Endodermal cell (in vitro differentiated cells): ENCODE data around the gene HOXB1. TPM values are rescaled to one million over a fixed set of nuclear protein-coding genes. Genes with fewer than 3 reads are reported as not detected.

Experiments
- DNase-seq: peaks from one replicate; pipeline ENCODE4 v3.0.0-alpha.2; 2017
- H3K27ac ChIP-seq: 2 replicates; pipeline ENCODE4 v1.5.1; 2013; ENCODE audit warnings: mild to moderate bottlenecking, low read depth, low read length, moderate library complexity
- H3K27me3 ChIP-seq: 2 replicates; pipeline ENCODE4 v1.6.1; 2013; ENCODE audit warnings: mild to moderate bottlenecking, low read length, moderate library complexity; ENCODE audit not compliant: insufficient read depth, control insufficient read depth, poor library complexity, severe bottlenecking
- H3K36me3 ChIP-seq: 2 replicates; pipeline ENCODE4 v1.7.0; 2013; ENCODE audit warnings: mild to moderate bottlenecking, low read length, moderate library complexity; ENCODE audit not compliant: control insufficient read depth, insufficient read depth
- H3K4me1 ChIP-seq: one replicate; pipeline ENCODE4 v1.7.0; 2013; ENCODE audit warnings: low read length; ENCODE audit not compliant: control insufficient read depth, insufficient read depth
- H3K4me3 ChIP-seq: 2 replicates; pipeline ENCODE4 v1.5.1; 2013; ENCODE audit warnings: mild to moderate bottlenecking, low read length, moderate library complexity
- H3K9ac ChIP-seq: 2 replicates; pipeline ENCODE4 v1.6.1; 2013; ENCODE audit warnings: mild to moderate bottlenecking, low read length, moderate library complexity; ENCODE audit not compliant: poor library complexity, severe bottlenecking; ENCODE audit errors: extremely low read depth
- H3K9me3 ChIP-seq: 2 replicates; pipeline ENCODE4 v1.6.1; 2013; ENCODE audit warnings: mild to moderate bottlenecking, low read length, moderate library complexity; ENCODE audit not compliant: control insufficient read depth
- H3K27ac Mint-ChIP-seq: 2 replicates; pipeline ENCODE4 v1.8.0; 2020; ENCODE audit warnings: mixed read lengths
- H3K27me3 Mint-ChIP-seq: 2 replicates; pipeline ENCODE4 v1.8.0; 2021; ENCODE audit warnings: mild to moderate bottlenecking, mixed read lengths; ENCODE audit not compliant: insufficient read depth
- H3K36me3 Mint-ChIP-seq: 2 replicates; pipeline ENCODE4 v1.8.0; 2020; ENCODE audit warnings: low read depth, mixed read lengths
- H3K4me1 Mint-ChIP-seq: 2 replicates; pipeline ENCODE4 v1.8.0; 2020; ENCODE audit warnings: mixed read lengths
- H3K4me3 Mint-ChIP-seq: 2 replicates; pipeline ENCODE4 v1.8.0; 2020; ENCODE audit warnings: mild to moderate bottlenecking, moderate library complexity, mixed read lengths
- H3K9me3 Mint-ChIP-seq: 2 replicates; pipeline ENCODE4 v1.8.0; 2020; ENCODE audit warnings: mild to moderate bottlenecking, mixed read lengths
- WGBS, 2 experiments: methylation state at CpG; one replicate each; pipeline versions ENCODE4 v1.1.5 to v1.1.7; 2013; ENCODE audit warnings: missing lambda C conversion rate in 2 of 2, mixed read lengths in 1 of 2; ENCODE audit not compliant: insufficient coverage in 1 of 2, insufficient read length in 1 of 2; 5-methylcytosine and 5-hydroxymethylcytosine counted together
- total RNA-seq, 2 donors: library from RNA; stranded (reverse); fragmentation: NEBNext Ultra II Directional in 1 of 2; extraction: Animal tissue kit (Norgen Biotek cat#: 25700) in 1 of 2; gene quantifications; 2 replicates in 1 of 2; 3 replicates in 1 of 2; pipeline ENCODE4 v1.2.1, GENCODE V29; 2021
- TF ChIP-seq, protein P1 (sequence below): fragments of 200-600 bp; sonication (generic); conservative IDR thresholded peaks from 2 replicates; pipeline ENCODE4 v1.5.0; 2021; ENCODE audit warnings: antibody characterized with exemption, mild to moderate bottlenecking

Gene HOXB1
- total RNA-seq, 2 donors from 2014 or later: not detected

DNA sequence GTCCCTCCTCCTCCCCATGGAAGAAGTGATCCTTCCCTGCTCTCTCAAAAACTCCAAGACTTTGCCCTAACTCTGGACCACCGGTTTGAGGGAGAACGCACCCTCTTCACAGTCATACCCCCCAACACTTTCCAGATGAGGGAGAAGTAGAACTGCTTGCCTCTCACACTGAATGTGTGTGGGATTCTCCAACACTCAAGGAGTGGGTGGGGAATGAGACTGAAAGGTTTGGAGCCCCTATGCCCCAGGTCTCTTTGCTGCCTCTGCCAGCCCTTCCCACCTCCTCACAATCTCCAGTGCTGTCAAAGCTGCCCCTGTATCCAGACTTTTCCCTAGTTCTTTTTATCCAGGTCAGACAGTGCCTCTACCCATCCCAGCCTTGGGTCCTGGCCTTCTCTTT, 35.9 kb upstream of the HOXB1 start:
- Mint-ChIP-seq H3K27me3 (peaks cover 23% of the 10 kb centered on the region), H3K9me3 (no peaks in the 10 kb centered on the region), H3K4me1 (peaks cover 16% of the 10 kb centered on the region), H3K4me3 (no peak overlapping the region), H3K27ac (no peak overlapping the region), H3K36me3 (no peaks in the 10 kb centered on the region)
- Histone ChIP-seq H3K9ac (no peak overlapping the region), H3K4me1 (peaks cover 13% of the 10 kb centered on the region), H3K4me3 (no peak overlapping the region), H3K27ac (no peak overlapping the region), H3K36me3 (no peaks in the 10 kb centered on the region), H3K27me3 (peaks cover 99% of the 10 kb centered on the region), H3K9me3 (peaks cover 13% of the 10 kb centered on the region)
- WGBS, 2 experiments: 0% methylated on average over 1 of the region's 2 CpGs; no CpG with 5 or more reads in 1 of the 2 experiments
- TF ChIP-seq, protein P1, sequence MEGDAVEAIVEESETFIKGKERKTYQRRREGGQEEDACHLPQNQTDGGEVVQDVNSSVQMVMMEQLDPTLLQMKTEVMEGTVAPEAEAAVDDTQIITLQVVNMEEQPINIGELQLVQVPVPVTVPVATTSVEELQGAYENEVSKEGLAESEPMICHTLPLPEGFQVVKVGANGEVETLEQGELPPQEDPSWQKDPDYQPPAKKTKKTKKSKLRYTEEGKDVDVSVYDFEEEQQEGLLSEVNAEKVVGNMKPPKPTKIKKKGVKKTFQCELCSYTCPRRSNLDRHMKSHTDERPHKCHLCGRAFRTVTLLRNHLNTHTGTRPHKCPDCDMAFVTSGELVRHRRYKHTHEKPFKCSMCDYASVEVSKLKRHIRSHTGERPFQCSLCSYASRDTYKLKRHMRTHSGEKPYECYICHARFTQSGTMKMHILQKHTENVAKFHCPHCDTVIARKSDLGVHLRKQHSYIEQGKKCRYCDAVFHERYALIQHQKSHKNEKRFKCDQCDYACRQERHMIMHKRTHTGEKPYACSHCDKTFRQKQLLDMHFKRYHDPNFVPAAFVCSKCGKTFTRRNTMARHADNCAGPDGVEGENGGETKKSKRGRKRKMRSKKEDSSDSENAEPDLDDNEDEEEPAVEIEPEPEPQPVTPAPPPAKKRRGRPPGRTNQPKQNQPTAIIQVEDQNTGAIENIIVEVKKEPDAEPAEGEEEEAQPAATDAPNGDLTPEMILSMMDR: no peak
- no peak for DNase-seq

DNA sequence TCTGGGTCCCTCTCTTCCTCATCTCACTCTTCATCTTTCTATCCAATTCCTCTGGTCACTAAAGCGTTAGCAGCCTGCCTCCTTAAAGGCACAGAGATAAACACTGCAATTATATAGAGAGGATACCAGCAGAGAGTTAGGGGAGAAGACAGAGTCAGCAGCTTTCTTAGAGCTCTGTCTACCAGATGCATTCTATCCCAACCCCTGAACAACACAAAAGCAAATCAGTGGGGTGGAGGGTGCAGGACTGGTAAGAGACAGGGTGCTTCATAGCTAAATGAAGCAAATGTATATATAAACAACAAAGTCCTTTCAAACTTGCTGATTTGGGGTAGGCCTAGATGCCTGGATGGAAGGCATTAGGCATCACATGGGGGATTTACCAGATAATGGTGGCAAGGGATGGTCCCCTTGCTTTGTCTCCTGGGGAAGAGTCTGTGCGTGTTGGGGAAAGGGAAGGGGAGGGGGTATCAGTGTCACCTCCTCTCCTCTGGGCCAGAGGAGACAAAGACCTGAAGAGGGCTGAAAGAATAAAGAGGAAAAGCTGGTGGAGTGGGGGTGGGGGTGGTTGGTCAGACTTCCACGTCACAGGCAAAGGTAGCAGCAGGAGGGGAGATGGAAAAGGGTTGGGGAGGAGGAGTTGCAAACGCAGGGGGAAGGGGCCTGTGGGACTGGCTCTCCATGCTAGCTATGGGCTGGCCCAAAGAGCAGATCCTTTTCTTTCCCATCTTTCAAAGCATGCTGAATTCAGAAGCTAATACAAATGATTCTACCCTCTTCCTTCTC, 35.3 kb upstream of the HOXB1 start:
- Mint-ChIP-seq H3K4me3 (no peak overlapping the region), H3K4me1 (peaks cover 13% of the 10 kb centered on the region), H3K27ac (no peak overlapping the region), H3K9me3 (no peaks in the 10 kb centered on the region), H3K27me3 (peaks cover 29% of the 10 kb centered on the region), H3K36me3 (no peaks in the 10 kb centered on the region)
- no peak overlapping the region for H3K9ac ChIP-seq
- 18 to 37% methylated on average over 2 to 4 of the region's 4 CpGs for WGBS, 2 experiments
- TF ChIP-seq, protein P1: no peak
- peaks cover 13% of the 10 kb centered on the region for H3K9me3 ChIP-seq
- no peak for DNase-seq
- no peak overlapping the region for H3K4me3 ChIP-seq
- peaks cover 99% of the 10 kb centered on the region for H3K27me3 ChIP-seq
- peak overlapping the region; percentile 37 for H3K27ac ChIP-seq
- no peaks in the 10 kb centered on the region for H3K36me3 ChIP-seq
- peaks cover 9% of the 10 kb centered on the region for H3K4me1 ChIP-seq

DNA sequence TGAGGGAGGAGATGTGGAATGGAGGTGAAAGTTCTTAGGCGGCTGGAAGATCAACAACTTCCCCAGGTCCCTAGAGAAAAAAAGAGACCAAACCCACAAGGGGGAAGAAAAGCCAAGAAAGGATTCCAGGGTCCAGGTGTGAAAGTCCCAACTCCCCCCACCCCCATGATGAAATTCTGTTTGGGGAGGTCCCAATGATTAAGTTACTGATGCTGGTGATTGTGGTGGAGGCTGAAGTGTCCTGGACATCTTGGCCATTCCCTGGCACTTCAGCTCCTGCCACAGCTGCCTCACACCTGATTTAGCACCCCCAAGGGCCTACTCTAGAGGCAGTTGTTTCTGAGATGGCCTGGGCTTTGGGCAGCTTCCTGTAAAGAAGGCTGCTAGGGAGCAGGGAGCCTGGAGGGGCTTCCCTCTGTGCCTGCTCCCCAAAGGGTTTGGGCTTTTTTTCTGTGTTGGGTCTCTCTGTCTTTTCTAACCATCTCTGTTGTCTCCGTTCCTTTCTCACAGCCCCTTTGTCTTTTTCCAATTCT, 34.3 kb upstream of the HOXB1 start:
- no peak overlapping the region for H3K27ac ChIP-seq
- no peaks in the 10 kb centered on the region for H3K36me3 ChIP-seq
- H3K9ac ChIP-seq: no peak overlapping the region
- no peaks in the 10 kb centered on the region for H3K36me3 Mint-ChIP-seq
- 11 to 38% methylated on average over 2 of the region's 2 CpGs for WGBS, 2 experiments
- TF ChIP-seq, protein P1: no peak
- DNase-seq: peak; percentile 68
- peaks cover 13% of the 10 kb centered on the region for H3K9me3 ChIP-seq
- no peak overlapping the region for H3K27ac Mint-ChIP-seq
- no peaks in the 10 kb centered on the region for H3K9me3 Mint-ChIP-seq
- peaks cover 4% of the 10 kb centered on the region for H3K4me1 Mint-ChIP-seq
- peaks cover 99% of the 10 kb centered on the region for H3K27me3 ChIP-seq
- H3K4me3 Mint-ChIP-seq: peak overlapping the region; percentile 13
- H3K4me1 ChIP-seq: peaks cover 2% of the 10 kb centered on the region
- H3K4me3 ChIP-seq: peak overlapping the region; percentile 71
- peaks cover 39% of the 10 kb centered on the region for H3K27me3 Mint-ChIP-seq
